AG04449 (cell line): ENCODE data around the gene TRPV4.

Experiments used
- CTCF ChIA-PET: fragments of 350-600 bp; formaldehyde crosslinking; extraction: SDS; loops from one replicate; lab custom pipeline; 2021; ENCODE audit warnings: antibody characterized with exemption; lab: Yijun Ruan, JAX
- POLR2A ChIA-PET: fragments of 400-600, 350-600 bp; formaldehyde crosslinking; extraction: SDS; loops from one replicate; lab custom pipeline; 2020; ENCODE audit warnings: antibody characterized with exemption, inconsistent platforms; lab: Yijun Ruan, JAX
- DNase-seq: peaks from one replicate; pipeline ENCODE4 v3.0.0-alpha.2; 2010; ENCODE audit warnings: low read depth, low spot score
- H3K4me3 ChIP-seq: 2 replicates; pipeline ENCODE4 v1.5.1; 2011; ENCODE audit warnings: low read depth, mild to moderate bottlenecking, control low read depth, low read length
- CTCF ChIP-seq: IDR thresholded peaks from one replicate; pipeline ENCODE4 v1.5.1; 2011; ENCODE audit warnings: mild to moderate bottlenecking, moderate library complexity, low read length, control low read depth, inconsistent platforms; ENCODE audit not compliant: insufficient read depth; ENCODE audit errors: missing control alignments

Gene TRPV4

GRCh38 chr12:109842021-109842420 lies 8.8 kb upstream of the TRPV4 start:
- ChIA-PET POLR2A (no interaction called here), CTCF (interaction anchor here (0.8 to 14.6 kb wide), 7 partner anchors 9 to 79 kb away, joined by 3 to 275 read pairs (median 57); partner anchors contain the start of gene TRPV4)
- TF ChIP-seq CTCF, result no peak
- no peak overlapping the region for H3K4me3 ChIP-seq
- DNase-seq, result no peak

- DNase-seq, result no peak
- CTCF ChIA-PET, result interaction anchor here (6.1 to 14.6 kb wide), 3 partner anchors 9 to 35 kb away, joined by 74 to 275 read pairs (median 190); partner anchors contain the start of gene TRPV4
- H3K4me3 ChIP-seq, result no peak overlapping the region
- no peak for TF ChIP-seq CTCF
- POLR2A ChIA-PET, result no interaction called here
Measured at GRCh38 chr12:109841356-109841755, 8.2 kb upstream of the TRPV4 start.

- ChIA-PET POLR2A (no interaction called here), CTCF (interaction anchor here (6.1 to 14.6 kb wide), 3 partner anchors 8 to 35 kb away, joined by 74 to 275 read pairs (median 190); partner anchors contain the start of gene TRPV4)
- DNase-seq, result no peak
- no peak overlapping the region for H3K4me3 ChIP-seq
- no peak for TF ChIP-seq CTCF
Measured at GRCh38 chr12:109840305-109841074, 7.3 kb upstream of the TRPV4 start.

- no peak for TF ChIP-seq CTCF
- no peak for DNase-seq
- ChIA-PET POLR2A (no interaction called here), CTCF (interaction anchor here (14.1 kb wide), 1 partner anchor 34 kb away, joined by 275 read pairs; no protein-coding TSS in a partner anchor)
- no peak overlapping the region for H3K4me3 ChIP-seq
Measured at GRCh38 chr12:109839444-109839843, 6.2 kb upstream of the TRPV4 start.

GRCh38 chr12:109836916-109837315 lies 3.7 kb upstream of the TRPV4 start:
- no peak for TF ChIP-seq CTCF
- no peak overlapping the region for H3K4me3 ChIP-seq
- DNase-seq, result no peak
- POLR2A ChIA-PET, result no interaction called here
- CTCF ChIA-PET, result interaction anchor here (1.2 to 14.1 kb wide), 7 partner anchors 8 to 31 kb away, joined by 3 to 275 read pairs (median 4); no protein-coding TSS in a partner anchor

- ChIA-PET POLR2A (no interaction called here), CTCF (interaction anchor here (0.9 to 12.7 kb wide), 5 partner anchors 12 to 30 kb away, joined by 3 to 190 read pairs (median 4); no protein-coding TSS in a partner anchor)
- DNase-seq, result no peak
- no peak overlapping the region for H3K4me3 ChIP-seq
- TF ChIP-seq CTCF, result no peak
Measured at GRCh38 chr12:109835827-109836226, 2.6 kb upstream of the TRPV4 start.
